Peyer's patch (tissue), 4 donors: ENCODE data around the gene SLC4A8. TPM values are rescaled to one million over a fixed set of nuclear protein-coding genes. Genes with fewer than 3 reads are reported as not detected.
A peak's percentile ranks its signal among the peaks of the same experiment; 100 is the strongest.

Experiments used
- DNase-seq, 3 donors: peaks; one replicate each; pipeline ENCODE4 v3.0.0-alpha.2; 2017 to 2019
- H3K27ac ChIP-seq, 4 donors: fragments of 200-600 bp; sonication (generic); one replicate each; pipeline ENCODE4 v1.5.1; 2016 to 2019
- H3K27me3 ChIP-seq, 2 donors: fragments of 200-600 bp; sonication (generic); one replicate each; pipeline ENCODE4 v1.5.1; 2019
- H3K36me3 ChIP-seq, 3 donors: fragments of 200-600 bp; sonication (generic); one replicate each; pipeline ENCODE4 v1.5.1; 2016 to 2019
- H3K4me1 ChIP-seq, 4 donors: fragments of 200-600 bp; sonication (generic); one replicate each; pipeline ENCODE4 v1.5.1; 2016 to 2019
- H3K4me3 ChIP-seq, 4 donors: fragments of 200-600 bp; sonication (generic); 1 replicate in 3 of 4; 2 replicates in 1 of 4; pipeline ENCODE4 v1.5.1; 2016 to 2019; ENCODE audit warnings: mild to moderate bottlenecking in 1 of 4
- H3K9me3 ChIP-seq, 4 donors: fragments of 200-600 bp; sonication (generic); one replicate each; pipeline ENCODE4 v1.5.1; 2016 to 2019; ENCODE audit warnings: mild to moderate bottlenecking in 1 of 4
- POLR2A ChIP-seq, 2 donors: fragments of 450-650 bp; IDR thresholded peaks; one replicate each; pipeline ENCODE4 v1.5.1; 2017; ENCODE audit warnings: antibody characterized with exemption in 2 of 2, mild to moderate bottlenecking in 2 of 2, moderate library complexity in 2 of 2
- total RNA-seq, 4 donors: library from RNA; depleted of rRNA; stranded (reverse); fragments of >200 nt; gene quantifications; one replicate each; pipeline ENCODE4 v1.1.0, GENCODE V29; 2016
- TF ChIP-seq, protein P1 (sequence below), 6 experiments: fragments of 450-650 bp in 4 of 6; fragments of 200-600 bp in 2 of 6; sonication (generic) in 1 of 6; IDR thresholded peaks; one replicate each; pipeline ENCODE4 v1.5.1; 2017 to 2019; ENCODE audit warnings: antibody characterized with exemption in 6 of 6, mild to moderate bottlenecking in 3 of 6, moderate library complexity in 1 of 6

SLC4A8 gene
- total RNA-seq, 4 donors from 2014 or later = 1.9 to 49.5 (median 7.1) TPM

DNA sequence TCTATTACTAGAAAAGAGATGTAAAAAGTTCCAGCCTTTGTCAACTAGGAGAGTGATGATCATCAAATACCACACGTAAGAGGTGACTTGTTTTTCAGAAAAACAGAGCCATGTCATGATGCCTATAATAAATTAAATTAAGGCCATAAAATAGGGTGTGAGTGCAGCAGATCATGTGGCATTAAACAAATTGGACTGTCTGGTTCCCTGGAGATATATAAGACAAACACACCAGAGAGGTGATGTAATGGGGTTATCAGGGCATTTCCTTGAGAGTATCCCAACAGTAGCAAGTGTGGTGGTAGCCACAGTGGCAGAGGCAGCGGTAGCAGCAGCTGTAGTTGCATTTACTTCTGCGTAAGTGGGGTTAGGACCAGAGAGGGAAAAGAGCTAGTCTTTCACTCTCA lies 18.8 kb upstream of the SLC4A8 start:
- TF ChIP-seq, protein P1, sequence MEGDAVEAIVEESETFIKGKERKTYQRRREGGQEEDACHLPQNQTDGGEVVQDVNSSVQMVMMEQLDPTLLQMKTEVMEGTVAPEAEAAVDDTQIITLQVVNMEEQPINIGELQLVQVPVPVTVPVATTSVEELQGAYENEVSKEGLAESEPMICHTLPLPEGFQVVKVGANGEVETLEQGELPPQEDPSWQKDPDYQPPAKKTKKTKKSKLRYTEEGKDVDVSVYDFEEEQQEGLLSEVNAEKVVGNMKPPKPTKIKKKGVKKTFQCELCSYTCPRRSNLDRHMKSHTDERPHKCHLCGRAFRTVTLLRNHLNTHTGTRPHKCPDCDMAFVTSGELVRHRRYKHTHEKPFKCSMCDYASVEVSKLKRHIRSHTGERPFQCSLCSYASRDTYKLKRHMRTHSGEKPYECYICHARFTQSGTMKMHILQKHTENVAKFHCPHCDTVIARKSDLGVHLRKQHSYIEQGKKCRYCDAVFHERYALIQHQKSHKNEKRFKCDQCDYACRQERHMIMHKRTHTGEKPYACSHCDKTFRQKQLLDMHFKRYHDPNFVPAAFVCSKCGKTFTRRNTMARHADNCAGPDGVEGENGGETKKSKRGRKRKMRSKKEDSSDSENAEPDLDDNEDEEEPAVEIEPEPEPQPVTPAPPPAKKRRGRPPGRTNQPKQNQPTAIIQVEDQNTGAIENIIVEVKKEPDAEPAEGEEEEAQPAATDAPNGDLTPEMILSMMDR (IDR thresholded peaks at IDR 0.05) = no peak
- peak in 1 of 2 donors; percentile 69 for TF ChIP-seq POLR2A (IDR thresholded peaks at IDR 0.05)
- Histone ChIP-seq H3K36me3 (no peaks in the 10 kb centered on the region), H3K27me3 (no peaks in the 10 kb centered on the region), H3K4me3 (no peak overlapping the region), H3K4me1 (peaks cover 0 to 47% (median 2%) of the 10 kb centered on the region in 4 donors), H3K9me3 (no peaks in the 10 kb centered on the region), H3K27ac (peak overlapping the region in 2 of 4 donors; percentile 63 to 84)
- no peak for DNase-seq

DNA sequence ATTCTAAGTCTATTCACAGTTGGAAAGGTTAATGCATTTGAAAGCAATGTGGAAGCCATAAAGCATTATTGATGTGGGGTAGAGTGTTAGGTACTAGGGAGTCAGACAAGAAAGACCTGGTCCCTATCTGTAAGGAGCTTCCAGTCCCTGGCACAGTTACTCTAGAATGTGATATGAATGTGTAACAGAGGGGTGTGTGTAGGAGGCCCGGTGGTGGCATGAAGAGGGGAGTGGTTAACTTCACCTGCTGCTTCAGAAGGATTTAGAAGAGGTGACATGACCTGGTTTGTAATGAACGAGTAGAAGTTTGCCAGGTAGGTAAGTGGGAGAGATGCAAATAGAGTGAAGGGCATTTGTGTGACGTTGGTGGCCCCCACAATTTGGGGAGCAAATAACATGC lies 18.3 kb upstream of the SLC4A8 start:
- no peaks in the 10 kb centered on the region for H3K9me3 ChIP-seq
- H3K27me3 ChIP-seq = no peaks in the 10 kb centered on the region
- H3K4me3 ChIP-seq = no peak overlapping the region
- H3K36me3 ChIP-seq = no peaks in the 10 kb centered on the region
- H3K4me1 ChIP-seq = peaks cover 0 to 42% (median 2%) of the 10 kb centered on the region in 4 donors
- no peak for DNase-seq
- peak overlapping the region in 2 of 4 donors; percentile 63 to 84 for H3K27ac ChIP-seq
- TF ChIP-seq, protein P1 (IDR thresholded peaks at IDR 0.05) = no peak
- no peak for TF ChIP-seq POLR2A (IDR thresholded peaks at IDR 0.05)

DNA sequence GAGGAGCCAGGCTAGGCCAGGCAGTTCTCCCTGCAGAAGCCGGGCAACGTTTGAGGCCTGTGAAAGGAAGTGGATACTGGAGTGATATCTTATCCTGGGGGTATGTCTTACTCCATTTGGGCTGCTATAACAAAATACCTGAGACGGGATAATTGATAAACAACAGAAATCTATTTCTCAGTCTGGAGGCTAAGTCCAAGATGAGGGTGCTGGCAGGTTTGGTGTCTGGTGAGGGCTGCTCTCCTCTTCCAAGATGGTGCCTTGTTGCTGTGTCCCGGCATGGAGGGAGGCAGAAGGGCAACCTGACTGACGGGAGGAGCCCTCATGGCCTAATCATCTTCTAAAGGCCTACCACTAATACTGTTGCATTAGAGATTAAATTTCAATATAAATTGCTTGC lies 17.8 kb upstream of the SLC4A8 start:
- H3K4me3 ChIP-seq = no peak overlapping the region
- peaks cover 0 to 38% (median 2%) of the 10 kb centered on the region in 4 donors for H3K4me1 ChIP-seq
- TF ChIP-seq POLR2A (IDR thresholded peaks at IDR 0.05) = no peak
- TF ChIP-seq, protein P1 (IDR thresholded peaks at IDR 0.05) = no peak
- peak overlapping the region in 2 of 4 donors; percentile 63 to 84 for H3K27ac ChIP-seq
- no peaks in the 10 kb centered on the region for H3K36me3 ChIP-seq
- H3K9me3 ChIP-seq = no peaks in the 10 kb centered on the region
- no peak for DNase-seq
- no peaks in the 10 kb centered on the region for H3K27me3 ChIP-seq

DNA sequence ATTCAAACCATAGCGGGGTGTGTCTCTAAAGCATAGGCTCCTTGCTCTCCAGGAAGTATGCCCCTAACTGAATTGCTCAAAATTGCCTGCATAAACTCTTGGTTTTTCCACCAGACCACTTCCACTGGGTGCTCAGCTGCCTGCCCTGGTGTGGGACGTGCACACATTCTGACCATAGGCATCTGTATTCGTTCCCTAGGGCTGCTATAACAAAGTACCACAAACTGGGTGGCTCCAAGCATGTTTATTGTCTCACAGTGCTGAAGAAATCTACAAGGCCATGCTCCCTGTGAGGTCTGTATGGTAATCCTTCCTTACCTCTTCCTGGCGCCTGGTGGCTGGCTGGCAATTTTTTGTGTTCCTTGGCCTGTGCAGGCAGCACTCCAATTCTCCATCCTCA lies 17.0 kb upstream of the SLC4A8 start:
- H3K4me1 ChIP-seq = peaks cover 0 to 36% (median 2%) of the 10 kb centered on the region in 4 donors
- TF ChIP-seq POLR2A (IDR thresholded peaks at IDR 0.05) = no peak
- TF ChIP-seq, protein P1 (IDR thresholded peaks at IDR 0.05) = no peak
- H3K27ac ChIP-seq = no peak overlapping the region
- no peaks in the 10 kb centered on the region for H3K36me3 ChIP-seq
- H3K9me3 ChIP-seq = no peaks in the 10 kb centered on the region
- H3K4me3 ChIP-seq = no peak overlapping the region
- no peaks in the 10 kb centered on the region for H3K27me3 ChIP-seq
- DNase-seq = no peak

DNA sequence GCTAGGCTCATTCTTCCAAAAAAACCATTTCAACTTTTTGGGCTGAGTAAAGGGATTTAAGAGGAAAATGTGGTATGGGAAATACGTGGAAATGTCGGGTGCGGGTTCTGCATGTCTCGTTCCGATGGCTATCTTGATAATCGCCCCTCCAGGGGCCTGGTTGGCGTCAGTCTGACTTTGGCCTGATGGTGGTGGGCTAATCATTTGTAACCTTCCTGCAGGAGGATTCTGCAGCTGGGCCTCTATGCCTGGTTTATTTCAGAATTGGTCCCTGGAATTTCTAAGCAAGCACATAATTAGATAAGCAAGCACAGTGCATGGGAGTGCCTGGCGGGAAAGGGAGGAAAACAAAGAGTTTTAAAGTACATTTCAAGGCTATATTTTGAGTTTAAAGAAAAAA lies 14.8 kb upstream of the SLC4A8 start:
- Histone ChIP-seq H3K27ac (no peak overlapping the region), H3K4me1 (peaks cover 0 to 16% (median 2%) of the 10 kb centered on the region in 4 donors), H3K9me3 (no peaks in the 10 kb centered on the region), H3K4me3 (no peak overlapping the region), H3K36me3 (no peaks in the 10 kb centered on the region), H3K27me3 (no peaks in the 10 kb centered on the region)
- TF ChIP-seq, protein P1 (IDR thresholded peaks at IDR 0.05) = no peak
- TF ChIP-seq POLR2A (IDR thresholded peaks at IDR 0.05) = no peak
- no peak for DNase-seq

DNA sequence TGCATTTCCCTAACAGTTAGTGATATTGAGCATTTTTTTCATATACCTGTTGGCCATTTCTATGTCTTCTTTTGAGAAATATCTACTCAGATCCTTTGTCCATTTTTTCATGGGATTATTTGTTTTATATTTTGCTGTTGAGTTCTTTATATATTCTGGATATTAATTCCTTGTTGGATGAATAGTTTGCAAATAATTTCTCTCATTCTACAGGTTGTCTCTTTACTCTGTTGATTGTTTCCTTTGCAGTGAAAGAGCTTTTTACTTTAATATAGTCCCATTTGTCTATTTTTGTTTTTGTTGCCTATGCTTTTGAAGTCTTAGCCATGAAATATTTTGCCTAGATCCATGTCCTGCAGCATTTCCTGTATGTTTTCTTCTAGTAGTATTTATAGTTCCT lies 11.5 kb upstream of the SLC4A8 start:
- no peaks in the 10 kb centered on the region for H3K27me3 ChIP-seq
- no peak overlapping the region for H3K4me3 ChIP-seq
- H3K27ac ChIP-seq = no peak overlapping the region
- no peak for TF ChIP-seq POLR2A (IDR thresholded peaks at IDR 0.05)
- TF ChIP-seq, protein P1 (IDR thresholded peaks at IDR 0.05) = no peak
- H3K9me3 ChIP-seq = no peaks in the 10 kb centered on the region
- DNase-seq = no peak
- H3K4me1 ChIP-seq = no peaks in the 10 kb centered on the region
- no peaks in the 10 kb centered on the region for H3K36me3 ChIP-seq
